IMR-90 (cell line): ENCODE results near the gene TRIM28. TPM values are rescaled to one million over a fixed set of nuclear protein-coding genes. Genes with fewer than 3 reads are reported as not detected.
A peak's percentile ranks its signal among the peaks of the same experiment; 100 is the strongest.

Source experiments
- ATAC-seq: fragments of 200-7000 bp; cut with Tn5 transposase; 2 replicates; pipeline ENCODE4 v1.9.1; 2020; ENCODE audit warnings: low read depth, mild to moderate bottlenecking, moderate library complexity
- BruUV-seq: library from RNA; stranded (reverse); fragments of 400-500 nt; replicated peaks from 2 replicates; lab custom pipeline; 2021; lab: Mats Ljungman, UMichigan
- CTCF ChIA-PET: fragments of 300-600 bp; formaldehyde crosslinking; extraction: SDS; loops from one replicate; lab custom pipeline; 2021; ENCODE audit warnings: antibody characterized with exemption; lab: Yijun Ruan, JAX
- POLR2A ChIA-PET: fragments of 300-600 bp; sonication (Branson Sonifier 250); formaldehyde crosslinking; loops from one replicate; lab custom pipeline; 2022; ENCODE audit warnings: antibody characterized with exemption; ENCODE audit not compliant: unreplicated experiment; lab: Charles Lee
- DNase-seq: peaks from one replicate; pipeline ENCODE4 v3.0.0; 2013
- H2AFZ ChIP-seq: replicated peaks from 2 replicates; pipeline ENCODE3; 2013; ENCODE audit warnings: low read length, mild to moderate bottlenecking; ENCODE audit not compliant: poor library complexity
- H2AK5ac ChIP-seq: 2 replicates; pipeline ENCODE4 v1.6.1; 2013; ENCODE audit warnings: low read depth, low read length, inconsistent platforms
- H2AK9ac ChIP-seq: replicated peaks from 2 replicates; pipeline ENCODE3; 2013; ENCODE audit warnings: mild to moderate bottlenecking, low read depth, low read length, moderate library complexity; ENCODE audit not compliant: poor library complexity
- H2BK120ac ChIP-seq: 2 replicates; pipeline ENCODE4 v1.6.1; 2013; ENCODE audit warnings: low read depth, low read length, inconsistent platforms
- H2BK15ac ChIP-seq: 3 replicates; pipeline ENCODE4 v1.6.1; 2013; ENCODE audit warnings: low read depth, low read length, inconsistent platforms
- H2BK20ac ChIP-seq: 2 replicates; pipeline ENCODE4 v1.6.1; 2013; ENCODE audit warnings: low read depth, mild to moderate bottlenecking, inconsistent platforms, low read length, moderate library complexity
- H2BK5ac ChIP-seq: 2 replicates; pipeline ENCODE4 v1.6.1; 2013; ENCODE audit warnings: mild to moderate bottlenecking, low read depth, low read length, inconsistent platforms; ENCODE audit not compliant: poor library complexity, severe bottlenecking
- H3K14ac ChIP-seq: replicated peaks from 2 replicates; pipeline ENCODE4 v1.6.1; 2013; ENCODE audit warnings: low read depth, low read length, inconsistent platforms
- H3K18ac ChIP-seq: 2 replicates; pipeline ENCODE4 v1.6.1; 2013; ENCODE audit warnings: low read depth, low read length, control low read depth
- H3K23ac ChIP-seq: 2 replicates; pipeline ENCODE4 v1.6.1; 2013; ENCODE audit warnings: low read depth, low read length, inconsistent platforms
- H3K27ac ChIP-seq: 2 replicates; pipeline ENCODE4 v1.5.1; 2013; ENCODE audit warnings: mild to moderate bottlenecking, control low read depth, low read length; ENCODE audit not compliant: insufficient read depth
- H3K27me3 ChIP-seq: 2 replicates; pipeline ENCODE4 v1.6.1; 2013; ENCODE audit warnings: low read length; ENCODE audit not compliant: control insufficient read depth, insufficient read depth
- H3K36me3 ChIP-seq: 2 replicates; pipeline ENCODE4 v1.6.1; 2013; ENCODE audit warnings: low read length, mixed read lengths; ENCODE audit not compliant: control insufficient read depth, insufficient read depth
- H3K4ac ChIP-seq: 2 replicates; pipeline ENCODE4 v1.6.1; 2013; ENCODE audit warnings: low read depth, low read length, inconsistent platforms
- H3K4me1 ChIP-seq: 2 replicates; pipeline ENCODE4 v1.6.1; 2013; ENCODE audit warnings: low read length, mixed read lengths; ENCODE audit not compliant: control insufficient read depth, insufficient read depth
- H3K4me2 ChIP-seq: 2 replicates; pipeline ENCODE4 v1.6.1; 2013; ENCODE audit warnings: low read depth, mild to moderate bottlenecking, control low read depth, low read length, moderate library complexity
- H3K4me3 ChIP-seq: 2 replicates; pipeline ENCODE4 v1.5.1; 2013; ENCODE audit warnings: low read depth, mild to moderate bottlenecking, control low read depth, low read length, moderate library complexity; ENCODE audit not compliant: insufficient read depth
- H3K56ac ChIP-seq: 2 replicates; pipeline ENCODE4 v1.6.1; 2013; ENCODE audit warnings: low read length, inconsistent platforms; ENCODE audit not compliant: insufficient read depth; ENCODE audit errors: extremely low read depth
- H3K79me1 ChIP-seq, 2 experiments: 2 replicates each; pipeline ENCODE4 v1.6.1; 2013; ENCODE audit warnings: low read length in 2 of 2, inconsistent platforms in 1 of 2, low read depth in 1 of 2
- H3K9ac ChIP-seq: 2 replicates; pipeline ENCODE4 v1.6.1; 2013; ENCODE audit warnings: low read depth, low read length, control low read depth
- H3K9me1 ChIP-seq: 2 replicates; pipeline ENCODE4 v1.6.1; 2013; ENCODE audit warnings: low read length, inconsistent platforms; ENCODE audit not compliant: insufficient read depth
- H3K9me3 ChIP-seq: 2 replicates; pipeline ENCODE4 v1.6.1; 2013; ENCODE audit warnings: low read length; ENCODE audit not compliant: control insufficient read depth, insufficient read depth
- H4K20me1 ChIP-seq: 2 replicates; pipeline ENCODE4 v1.6.1; 2013; ENCODE audit warnings: low read length, inconsistent platforms; ENCODE audit not compliant: insufficient read depth
- H4K5ac ChIP-seq: 2 replicates; pipeline ENCODE4 v1.6.1; 2013; ENCODE audit warnings: mild to moderate bottlenecking, low read depth, low read length, control low read depth
- H4K8ac ChIP-seq, 2 experiments: 2 replicates each; pipeline ENCODE4 v1.6.1; 2013; ENCODE audit warnings: low read depth in 2 of 2, low read length in 2 of 2, control low read depth in 1 of 2, inconsistent platforms in 1 of 2
- H4K91ac ChIP-seq: 2 replicates; pipeline ENCODE4 v1.6.1; 2013; ENCODE audit warnings: low read depth, low read length, inconsistent platforms; ENCODE audit not compliant: insufficient read depth
- BHLHE40 ChIP-seq: fragments of 150-350 bp; IDR thresholded peaks from 2 replicates; pipeline ENCODE4 v1.6.1; 2016; ENCODE audit warnings: mild to moderate bottlenecking, low read depth, low read length
- CEBPB ChIP-seq: IDR thresholded peaks from 2 replicates; pipeline ENCODE4 v1.6.1; 2012; ENCODE audit warnings: low read depth, low read length, improper control_type of control experiment
- CHD1 ChIP-seq: IDR thresholded peaks from 2 replicates; pipeline ENCODE4 v1.6.1; 2012; ENCODE audit warnings: low read depth, low read length, improper control_type of control experiment
- FOS ChIP-seq: fragments of 150-350 bp; IDR thresholded peaks from 2 replicates; pipeline ENCODE4 v1.6.1; 2016; ENCODE audit warnings: low read depth, low read length
- MAFK ChIP-seq: IDR thresholded peaks from 2 replicates; pipeline ENCODE4 v1.6.1; 2012; ENCODE audit warnings: low read depth, low read length, improper control_type of control experiment
- MAZ ChIP-seq: IDR thresholded peaks from 2 replicates; pipeline ENCODE4 v1.6.1; 2012; ENCODE audit warnings: low read depth, mild to moderate bottlenecking, low read length, improper control_type of control experiment, moderate library complexity, borderline replicate concordance
- MXI1 ChIP-seq: IDR thresholded peaks from 2 replicates; pipeline ENCODE4 v1.6.1; 2012; ENCODE audit warnings: low read depth, mild to moderate bottlenecking, low read length, moderate library complexity, borderline replicate concordance
- NFE2L2 ChIP-seq: fragments of 150-350 bp; IDR thresholded peaks from 2 replicates; pipeline ENCODE4 v1.6.1; 2016; ENCODE audit warnings: low read depth, mild to moderate bottlenecking, low read length
- POLR2A ChIP-seq: IDR thresholded peaks from 2 replicates; pipeline ENCODE4 v1.6.1; 2012; ENCODE audit warnings: mild to moderate bottlenecking, low read depth, low read length
- RAD21 ChIP-seq: IDR thresholded peaks from 2 replicates; pipeline ENCODE4 v1.6.1; 2012; ENCODE audit warnings: low read length, improper control_type of control experiment
- RCOR1 ChIP-seq: IDR thresholded peaks from 2 replicates; pipeline ENCODE4 v1.6.1; 2012; ENCODE audit warnings: mild to moderate bottlenecking, low read length, improper control_type of control experiment; ENCODE audit not compliant: insufficient replicate concordance
- RFX5 ChIP-seq: IDR thresholded peaks from 2 replicates; pipeline ENCODE4 v1.8.0; 2012; ENCODE audit warnings: low read depth, mild to moderate bottlenecking, low read length, moderate library complexity
- SMC3 ChIP-seq: fragments of 150-350 bp; IDR thresholded peaks from 2 replicates; pipeline ENCODE4 v1.6.1; 2016; ENCODE audit warnings: low read depth, mild to moderate bottlenecking, antibody characterized with exemption, low read length, moderate library complexity
- WGBS, 2 experiments: methylation state at CpG; one replicate each; pipeline versions ENCODE4 v1.1.5 to v1.1.7; 2013; ENCODE audit warnings: missing lambda C conversion rate in 2 of 2; ENCODE audit not compliant: insufficient read length in 1 of 2; ENCODE audit errors: extremely low coverage in 2 of 2; 5-methylcytosine and 5-hydroxymethylcytosine counted together
- dilution Hi-C: fragments of 300-500 bp; cut with HindIII; formaldehyde crosslinking; loops from one replicate; pipeline ENCODE4 v1.14.3; 2018; ENCODE audit warnings: low sequenced_read_pairs; ENCODE audit not compliant: unreplicated experiment
- in situ Hi-C: fragments of 300-500 bp; cut with MboI; formaldehyde crosslinking; loops from 3 replicates; pipeline ENCODE4 v1.14.3; 2019; ENCODE audit warnings: low sequenced_read_pairs, inconsistent platforms, mixed read lengths
- intact Hi-C: fragments of 100-400 bp; cut with micrococcal nuclease; formaldehyde crosslinking; loops from 2 replicates; pipeline ENCODE4 v1.10.0; 2022
- polyA plus RNA-seq, 3 experiments: library from polyadenylated mRNA; depleted of rRNA; stranded (reverse); fragments of >200 nt; gene quantifications; 2 replicates each; pipeline ENCODE4 v1.2.3, GENCODE V29; 2012; ENCODE audit warnings: low replicate concordance in 1 of 3
- total RNA-seq: library from RNA; depleted of rRNA; stranded (reverse); fragments of >200 nt; gene quantifications from 2 replicates; pipeline ENCODE4 v1.2.3, GENCODE V29; 2012
- TF ChIP-seq, protein P1 (sequence below): fragments of 150-350 bp; IDR thresholded peaks from 2 replicates; pipeline ENCODE4 v1.6.1; 2017; ENCODE audit warnings: mild to moderate bottlenecking, antibody characterized with exemption, low read length, low read depth
- TF ChIP-seq, protein P2 (sequence below): conservative IDR thresholded peaks from 2 replicates; pipeline ENCODE4 v1.5.1; 2012; ENCODE audit warnings: mild to moderate bottlenecking, low read depth, low read length, improper control_type of control experiment

TRIM28 gene
- total and polyA plus RNA-seq, 2 of the 4 experiments (the other 2 are of a cell fraction) = 349 to 465 TPM

DNA sequence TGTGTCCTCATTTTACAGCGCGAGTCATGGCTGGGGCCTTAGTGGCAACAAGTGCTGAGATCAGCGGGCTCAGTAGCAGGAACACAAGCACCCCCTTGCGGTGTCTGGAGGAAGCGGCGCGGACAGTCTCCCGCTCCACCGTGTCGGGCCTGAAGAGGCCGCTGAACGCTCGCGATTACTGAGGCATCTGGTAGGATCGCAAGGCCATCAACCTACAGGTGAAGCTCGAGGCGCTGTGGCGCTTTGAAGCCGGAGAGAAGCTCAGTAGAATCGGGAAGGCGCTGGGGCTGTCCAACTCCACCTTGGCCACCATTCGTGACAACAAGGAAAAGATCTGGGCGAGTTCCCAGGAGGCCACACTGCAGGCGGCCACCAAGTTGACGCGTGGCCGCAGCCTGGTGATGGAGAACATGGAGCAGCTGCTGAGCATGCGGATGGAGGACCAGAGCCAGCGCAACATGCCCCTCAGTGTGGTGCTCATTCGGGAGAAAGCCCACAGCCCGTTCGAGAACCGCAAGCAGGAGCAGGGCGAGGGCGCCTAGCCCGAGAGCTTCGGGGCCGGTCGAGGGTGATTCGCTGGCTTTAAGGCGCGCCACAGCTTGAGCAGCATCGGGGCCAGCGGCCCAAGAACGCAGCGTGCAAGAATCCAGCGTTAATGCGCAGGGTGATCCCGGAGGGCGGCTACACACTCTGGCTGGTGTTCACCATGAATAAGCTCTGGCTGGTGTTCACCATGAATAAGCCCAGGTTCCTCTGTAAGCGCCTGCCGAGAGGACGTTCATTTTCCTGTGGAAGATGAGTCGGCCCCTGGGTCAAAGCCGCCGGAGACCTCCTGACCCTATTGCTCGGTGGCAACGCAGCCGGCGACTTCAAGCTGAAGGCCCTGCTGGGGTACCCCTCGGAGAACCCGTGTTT is 37.6 kb downstream of the TRIM28 start:
- H3K36me3 ChIP-seq = peaks cover 13% of the 10 kb centered on the region
- peak overlapping the region; percentile 87 for H2AFZ ChIP-seq
- H4K20me1 ChIP-seq = peaks cover 19% of the 10 kb centered on the region
- peak overlapping the region; percentile 14; the same call in 1 of the 2 replicates for H3K18ac ChIP-seq
- POLR2A ChIA-PET = no interaction called here
- H3K9ac ChIP-seq = peak overlapping the region; percentile 34; the same call in 1 of the 2 replicates
- in situ Hi-C loops = no loop called here
- H4K5ac ChIP-seq = peak overlapping the region; percentile 25
- 65% methylated on average over 37 of the region's 62 CpGs; no CpG with 5 or more reads in 1 of the 2 experiments for WGBS, 2 experiments
- ATAC-seq (peak; percentile 98), DNase-seq (peak; percentile 91)
- peak; percentile 92 for TF ChIP-seq MAFK
- TF ChIP-seq BHLHE40 = no peak
- TF ChIP-seq, protein P1, sequence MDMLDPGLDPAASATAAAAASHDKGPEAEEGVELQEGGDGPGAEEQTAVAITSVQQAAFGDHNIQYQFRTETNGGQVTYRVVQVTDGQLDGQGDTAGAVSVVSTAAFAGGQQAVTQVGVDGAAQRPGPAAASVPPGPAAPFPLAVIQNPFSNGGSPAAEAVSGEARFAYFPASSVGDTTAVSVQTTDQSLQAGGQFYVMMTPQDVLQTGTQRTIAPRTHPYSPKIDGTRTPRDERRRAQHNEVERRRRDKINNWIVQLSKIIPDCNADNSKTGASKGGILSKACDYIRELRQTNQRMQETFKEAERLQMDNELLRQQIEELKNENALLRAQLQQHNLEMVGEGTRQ = no peak
- peak; percentile 93 for TF ChIP-seq RAD21
- TF ChIP-seq CHD1 = no peak
- no peak; the same call in 1 of the 2 replicates for TF ChIP-seq NFE2L2
- TF ChIP-seq POLR2A = no peak
- TF ChIP-seq FOS = peak; percentile 22; the same call in 1 of the 2 replicates
- TF ChIP-seq RCOR1 = no peak
- no peak for TF ChIP-seq RFX5
- TF ChIP-seq SMC3 = peak; percentile 79
- peak; percentile 57; the same call in 1 of the 2 replicates for TF ChIP-seq MXI1
- TF ChIP-seq CEBPB = no peak
- peak; percentile 56; the same call in 1 of the 2 replicates for TF ChIP-seq MAZ
- TF ChIP-seq, protein P2, sequence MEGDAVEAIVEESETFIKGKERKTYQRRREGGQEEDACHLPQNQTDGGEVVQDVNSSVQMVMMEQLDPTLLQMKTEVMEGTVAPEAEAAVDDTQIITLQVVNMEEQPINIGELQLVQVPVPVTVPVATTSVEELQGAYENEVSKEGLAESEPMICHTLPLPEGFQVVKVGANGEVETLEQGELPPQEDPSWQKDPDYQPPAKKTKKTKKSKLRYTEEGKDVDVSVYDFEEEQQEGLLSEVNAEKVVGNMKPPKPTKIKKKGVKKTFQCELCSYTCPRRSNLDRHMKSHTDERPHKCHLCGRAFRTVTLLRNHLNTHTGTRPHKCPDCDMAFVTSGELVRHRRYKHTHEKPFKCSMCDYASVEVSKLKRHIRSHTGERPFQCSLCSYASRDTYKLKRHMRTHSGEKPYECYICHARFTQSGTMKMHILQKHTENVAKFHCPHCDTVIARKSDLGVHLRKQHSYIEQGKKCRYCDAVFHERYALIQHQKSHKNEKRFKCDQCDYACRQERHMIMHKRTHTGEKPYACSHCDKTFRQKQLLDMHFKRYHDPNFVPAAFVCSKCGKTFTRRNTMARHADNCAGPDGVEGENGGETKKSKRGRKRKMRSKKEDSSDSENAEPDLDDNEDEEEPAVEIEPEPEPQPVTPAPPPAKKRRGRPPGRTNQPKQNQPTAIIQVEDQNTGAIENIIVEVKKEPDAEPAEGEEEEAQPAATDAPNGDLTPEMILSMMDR = peak; percentile 100
- peak overlapping the region; percentile 11; the same call in 1 of the 2 replicates for H2BK120ac ChIP-seq
- H3K79me1 ChIP-seq = peaks cover 12 to 94% of the 10 kb centered on the region in 2 experiments
- no peaks in the 10 kb centered on the region for H3K9me3 ChIP-seq
- peaks cover 35% of the 10 kb centered on the region for H3K9me1 ChIP-seq
- peak overlapping the region; percentile 65 for H3K4ac ChIP-seq
- CTCF ChIA-PET = no interaction called here
- dilution Hi-C loops = no loop called here
- H4K8ac ChIP-seq = peak overlapping the region in 1 of 2 experiments; percentile 87; a peak in 2 of 4 replicates
- peak overlapping the region; percentile 87 for H2AK9ac ChIP-seq
- no peak overlapping the region for H3K4me3 ChIP-seq
- H3K23ac ChIP-seq = no peak overlapping the region
- H2AK5ac ChIP-seq = peak overlapping the region; percentile 89
- H2BK15ac ChIP-seq = peak overlapping the region; percentile 18; the same call in 2 of the 3 replicates
- H2BK20ac ChIP-seq = 0 out of 2 replicates have a peak overlapping the region, but pooled peaks have one; percentile 20
- BruUV-seq = no TSS peak
- H3K27me3 ChIP-seq = no peaks in the 10 kb centered on the region
- peak overlapping the region; percentile 61 for H2BK5ac ChIP-seq
- peaks cover 19% of the 10 kb centered on the region for H3K4me1 ChIP-seq
- intact Hi-C loops = no loop called here
- H4K91ac ChIP-seq = peak overlapping the region; percentile 63; the same call in 1 of the 2 replicates
- no peak overlapping the region; the same call in 1 of the 2 replicates for H3K14ac ChIP-seq
- no peak overlapping the region for H3K56ac ChIP-seq
- H3K27ac ChIP-seq = peak overlapping the region; percentile 65; the same call in 1 of the 2 replicates
- peak overlapping the region; percentile 53; the same call in 1 of the 2 replicates for H3K4me2 ChIP-seq
